ENCODE data around the gene SPATS1.
A peak's percentile ranks its signal among the peaks of the same experiment; 100 is the strongest.

Gene SPATS1

GRCh38 chr6:44304282-44305199 is 37.9 kb upstream of the SPATS1 start:
- no peak for DNase-seq (ENCODE audit: low read depth)
- no peak overlapping the region for H3K4me3 ChIP-seq (ENCODE audit: low read depth, low read length)
- TF ChIP-seq, protein P1, sequence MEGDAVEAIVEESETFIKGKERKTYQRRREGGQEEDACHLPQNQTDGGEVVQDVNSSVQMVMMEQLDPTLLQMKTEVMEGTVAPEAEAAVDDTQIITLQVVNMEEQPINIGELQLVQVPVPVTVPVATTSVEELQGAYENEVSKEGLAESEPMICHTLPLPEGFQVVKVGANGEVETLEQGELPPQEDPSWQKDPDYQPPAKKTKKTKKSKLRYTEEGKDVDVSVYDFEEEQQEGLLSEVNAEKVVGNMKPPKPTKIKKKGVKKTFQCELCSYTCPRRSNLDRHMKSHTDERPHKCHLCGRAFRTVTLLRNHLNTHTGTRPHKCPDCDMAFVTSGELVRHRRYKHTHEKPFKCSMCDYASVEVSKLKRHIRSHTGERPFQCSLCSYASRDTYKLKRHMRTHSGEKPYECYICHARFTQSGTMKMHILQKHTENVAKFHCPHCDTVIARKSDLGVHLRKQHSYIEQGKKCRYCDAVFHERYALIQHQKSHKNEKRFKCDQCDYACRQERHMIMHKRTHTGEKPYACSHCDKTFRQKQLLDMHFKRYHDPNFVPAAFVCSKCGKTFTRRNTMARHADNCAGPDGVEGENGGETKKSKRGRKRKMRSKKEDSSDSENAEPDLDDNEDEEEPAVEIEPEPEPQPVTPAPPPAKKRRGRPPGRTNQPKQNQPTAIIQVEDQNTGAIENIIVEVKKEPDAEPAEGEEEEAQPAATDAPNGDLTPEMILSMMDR (IDR thresholded peaks at IDR 0.05; ENCODE audit: control insufficient read depth, extremely low read depth, insufficient read depth), result peak; percentile 52

GRCh38 chr6:44305200-44305725 is 37.2 kb upstream of the SPATS1 start:
- TF ChIP-seq, protein P1 (IDR thresholded peaks at IDR 0.05; ENCODE audit: control insufficient read depth, extremely low read depth, insufficient read depth), result no peak
- H3K4me3 ChIP-seq (ENCODE audit: low read depth, low read length), result no peak overlapping the region
- no peak for DNase-seq (ENCODE audit: low read depth)

- DNase-seq (ENCODE audit: low read depth), result no peak
- TF ChIP-seq, protein P1 (IDR thresholded peaks at IDR 0.05; ENCODE audit: control insufficient read depth, extremely low read depth, insufficient read depth), result no peak
- no peak overlapping the region for H3K4me3 ChIP-seq (ENCODE audit: low read depth, low read length)
These were observed 35.7 kb upstream of the SPATS1 start for GRCh38 chr6:44306710-44307109.

DNA sequence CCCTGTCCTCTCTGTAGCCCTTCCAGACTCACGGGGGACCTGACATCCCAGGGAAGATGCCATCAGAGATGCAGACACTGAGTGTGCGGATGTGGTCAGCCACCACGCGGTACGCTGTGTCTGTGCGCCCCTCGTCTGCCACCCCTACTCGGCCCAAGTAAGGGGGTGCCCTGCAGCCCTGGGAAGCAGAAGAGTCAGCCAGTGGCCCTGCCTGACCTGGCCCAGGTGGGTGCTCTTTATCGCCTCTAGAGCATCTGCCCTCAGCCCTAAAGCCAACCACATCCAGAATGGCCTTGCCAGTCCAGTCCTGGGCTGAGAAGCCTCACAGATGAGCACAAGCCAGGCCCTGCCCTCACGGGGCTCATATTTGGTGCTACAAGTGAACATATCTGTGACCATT is 35.2 kb upstream of the SPATS1 start:
- TF ChIP-seq, protein P1 (IDR thresholded peaks at IDR 0.05; ENCODE audit: control insufficient read depth, extremely low read depth, insufficient read depth), result no peak
- no peak for DNase-seq (ENCODE audit: low read depth)
- no peak overlapping the region for H3K4me3 ChIP-seq (ENCODE audit: low read depth, low read length)

- no peak for DNase-seq (ENCODE audit: low read depth)
- TF ChIP-seq, protein P1 (IDR thresholded peaks at IDR 0.05; ENCODE audit: control insufficient read depth, extremely low read depth, insufficient read depth), result no peak
- H3K4me3 ChIP-seq (ENCODE audit: low read depth, low read length), result no peak overlapping the region
These were observed 33.4 kb upstream of the SPATS1 start for GRCh38 chr6:44309092-44309491.

- no peak overlapping the region for H3K4me3 ChIP-seq (ENCODE audit: low read depth, low read length)
- TF ChIP-seq, protein P1 (IDR thresholded peaks at IDR 0.05; ENCODE audit: control insufficient read depth, extremely low read depth, insufficient read depth), result no peak
- DNase-seq (ENCODE audit: low read depth), result no peak
These were observed 32.8 kb upstream of the SPATS1 start for GRCh38 chr6:44309631-44310030.

Measured in LNCaP clone FGC (cell line).